DND-41 (cell line): Measurements from ENCODE around the gene PDZRN4.

ENCODE experiments used
- ATAC-seq: fragments of 200-7000 bp; cut with Tn5 transposase; 3 replicates; pipeline ENCODE4 v1.9.1; 2021; ENCODE audit warnings: low read depth; ENCODE audit not compliant: insufficient read depth
- DNase-seq: peaks from one replicate; pipeline ENCODE4 v3.0.0-alpha.2; 2020
- H2AFZ ChIP-seq: 2 replicates; pipeline ENCODE4 v1.6.0; 2012; ENCODE audit warnings: low read depth, low read length
- H3K27ac ChIP-seq: 2 replicates; pipeline ENCODE4 v1.5.1; 2012; ENCODE audit warnings: low read length, inconsistent platforms
- H3K27me3 ChIP-seq: fragments of 200-600 bp; sonication (generic); 2 replicates; pipeline ENCODE4 v1.6.0; 2012; ENCODE audit warnings: low read length, mild to moderate bottlenecking, inconsistent platforms; ENCODE audit not compliant: insufficient read depth, poor library complexity
- H3K36me3 ChIP-seq: 2 replicates; pipeline ENCODE4 v1.5.1; 2012; ENCODE audit warnings: low read length, inconsistent platforms; ENCODE audit not compliant: insufficient read depth
- H3K4me1 ChIP-seq: 2 replicates; pipeline ENCODE4 v1.5.1; 2012; ENCODE audit warnings: mild to moderate bottlenecking, low read length; ENCODE audit not compliant: insufficient read depth
- H3K4me2 ChIP-seq: 2 replicates; pipeline ENCODE4 v1.6.0; 2012; ENCODE audit warnings: mild to moderate bottlenecking, moderate library complexity, low read length, inconsistent platforms; ENCODE audit not compliant: insufficient read depth
- H3K4me3 ChIP-seq, 2 experiments: fragments of 200-600 bp in 1 of 2; shearing (Covaris generic) in 1 of 2; 2 replicates each; pipeline ENCODE4 v1.5.1; 2012 to 2016; ENCODE audit warnings: inconsistent platforms in 2 of 2, low read length in 2 of 2, mild to moderate bottlenecking in 2 of 2, low read depth in 1 of 2, moderate library complexity in 1 of 2
- H3K79me2 ChIP-seq: 2 replicates; pipeline ENCODE4 v1.6.0; 2012; ENCODE audit warnings: low read length, inconsistent platforms; ENCODE audit not compliant: insufficient read depth
- H3K9ac ChIP-seq: 2 replicates; pipeline ENCODE4 v1.6.0; 2012; ENCODE audit warnings: low read depth, mild to moderate bottlenecking, inconsistent platforms, low read length, moderate library complexity
- H3K9me3 ChIP-seq: 2 replicates; pipeline ENCODE4 v1.5.1; 2012; ENCODE audit warnings: low read length, moderate library complexity, mild to moderate bottlenecking, inconsistent platforms; ENCODE audit not compliant: insufficient read depth, severe bottlenecking
- H4K20me1 ChIP-seq: 2 replicates; pipeline ENCODE4 v1.6.0; 2012; ENCODE audit warnings: low read length; ENCODE audit not compliant: insufficient read depth
- EZH2 ChIP-seq: IDR thresholded peaks from 3 replicates; pipeline ENCODE4 v1.6.1; 2012; ENCODE audit warnings: borderline replicate concordance, low read depth, mild to moderate bottlenecking, moderate library complexity, low read length, inconsistent platforms; ENCODE audit not compliant: severe bottlenecking
- TF ChIP-seq, protein P1 (sequence below): IDR thresholded peaks from 2 replicates; pipeline ENCODE4 v1.5.1; 2012; ENCODE audit warnings: borderline replicate concordance, low read length, moderate library complexity, mild to moderate bottlenecking; ENCODE audit not compliant: poor library complexity, severe bottlenecking; ENCODE audit errors: extremely low read depth

PDZRN4 gene

DNA sequence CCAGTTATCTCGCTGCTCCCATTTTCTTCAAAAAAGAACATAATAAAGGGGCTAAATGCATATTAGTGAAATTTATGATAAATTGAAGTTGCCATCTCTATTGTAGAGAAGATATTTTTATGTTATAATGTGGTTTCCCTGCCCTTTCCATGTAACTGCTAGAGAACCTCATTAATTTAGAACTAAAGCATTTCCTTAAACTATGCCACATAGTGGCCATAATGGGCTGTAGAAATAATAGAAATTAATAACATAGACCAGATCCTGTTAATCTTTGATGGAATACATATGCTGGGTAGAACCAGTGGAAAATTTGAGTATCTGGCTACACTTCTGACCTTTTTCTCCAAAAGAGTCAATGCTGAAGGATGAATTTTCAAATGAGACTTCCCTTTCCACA is 376.7 kb downstream of the PDZRN4 start:
- Histone ChIP-seq H3K9me3 (no peaks in the 10 kb centered on the region), H3K27me3 (no peaks in the 10 kb centered on the region), H3K27ac (no peak overlapping the region), H2AFZ (no peak overlapping the region), H3K4me2 (no peak overlapping the region), H3K79me2 (no peaks in the 10 kb centered on the region), H3K4me3 (no peak overlapping the region), H4K20me1 (no peaks in the 10 kb centered on the region), H3K4me1 (no peaks in the 10 kb centered on the region), H3K36me3 (no peaks in the 10 kb centered on the region), H3K9ac (no peak overlapping the region)
- TF ChIP-seq, protein P1, sequence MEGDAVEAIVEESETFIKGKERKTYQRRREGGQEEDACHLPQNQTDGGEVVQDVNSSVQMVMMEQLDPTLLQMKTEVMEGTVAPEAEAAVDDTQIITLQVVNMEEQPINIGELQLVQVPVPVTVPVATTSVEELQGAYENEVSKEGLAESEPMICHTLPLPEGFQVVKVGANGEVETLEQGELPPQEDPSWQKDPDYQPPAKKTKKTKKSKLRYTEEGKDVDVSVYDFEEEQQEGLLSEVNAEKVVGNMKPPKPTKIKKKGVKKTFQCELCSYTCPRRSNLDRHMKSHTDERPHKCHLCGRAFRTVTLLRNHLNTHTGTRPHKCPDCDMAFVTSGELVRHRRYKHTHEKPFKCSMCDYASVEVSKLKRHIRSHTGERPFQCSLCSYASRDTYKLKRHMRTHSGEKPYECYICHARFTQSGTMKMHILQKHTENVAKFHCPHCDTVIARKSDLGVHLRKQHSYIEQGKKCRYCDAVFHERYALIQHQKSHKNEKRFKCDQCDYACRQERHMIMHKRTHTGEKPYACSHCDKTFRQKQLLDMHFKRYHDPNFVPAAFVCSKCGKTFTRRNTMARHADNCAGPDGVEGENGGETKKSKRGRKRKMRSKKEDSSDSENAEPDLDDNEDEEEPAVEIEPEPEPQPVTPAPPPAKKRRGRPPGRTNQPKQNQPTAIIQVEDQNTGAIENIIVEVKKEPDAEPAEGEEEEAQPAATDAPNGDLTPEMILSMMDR: no peak
- no peak for TF ChIP-seq EZH2
- ATAC-seq (no peak), DNase-seq (no peak)

DNA sequence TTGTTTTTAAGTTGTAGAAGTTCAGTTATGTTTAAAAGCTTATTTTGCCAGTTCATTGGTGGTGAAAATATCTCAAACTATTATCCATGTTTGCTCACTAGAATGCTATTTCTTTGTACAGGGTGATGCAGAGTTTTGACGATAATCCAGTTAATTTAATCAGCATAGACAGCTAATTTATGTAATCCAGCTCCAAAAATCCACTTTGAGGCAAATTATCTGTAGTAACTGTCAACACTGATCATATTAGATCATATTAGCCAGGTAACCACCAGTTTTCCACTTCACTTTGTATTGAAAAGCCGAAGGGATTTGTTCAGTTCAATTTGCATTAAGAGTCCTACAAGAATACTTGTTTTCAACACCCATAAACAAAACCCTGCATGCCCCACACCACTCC is 378.6 kb downstream of the PDZRN4 start:
- no peaks in the 10 kb centered on the region for H3K27me3 ChIP-seq
- no peaks in the 10 kb centered on the region for H3K36me3 ChIP-seq
- ATAC-seq (no peak), DNase-seq (no peak)
- H3K9me3 ChIP-seq: no peaks in the 10 kb centered on the region
- TF ChIP-seq EZH2: no peak
- TF ChIP-seq, protein P1: no peak
- no peak overlapping the region for H3K9ac ChIP-seq
- H3K4me1 ChIP-seq: no peaks in the 10 kb centered on the region
- no peak overlapping the region for H3K27ac ChIP-seq
- H3K4me3 ChIP-seq: no peak overlapping the region
- H3K4me2 ChIP-seq: no peak overlapping the region
- no peak overlapping the region for H2AFZ ChIP-seq
- no peaks in the 10 kb centered on the region for H3K79me2 ChIP-seq
- no peaks in the 10 kb centered on the region for H4K20me1 ChIP-seq

DNA sequence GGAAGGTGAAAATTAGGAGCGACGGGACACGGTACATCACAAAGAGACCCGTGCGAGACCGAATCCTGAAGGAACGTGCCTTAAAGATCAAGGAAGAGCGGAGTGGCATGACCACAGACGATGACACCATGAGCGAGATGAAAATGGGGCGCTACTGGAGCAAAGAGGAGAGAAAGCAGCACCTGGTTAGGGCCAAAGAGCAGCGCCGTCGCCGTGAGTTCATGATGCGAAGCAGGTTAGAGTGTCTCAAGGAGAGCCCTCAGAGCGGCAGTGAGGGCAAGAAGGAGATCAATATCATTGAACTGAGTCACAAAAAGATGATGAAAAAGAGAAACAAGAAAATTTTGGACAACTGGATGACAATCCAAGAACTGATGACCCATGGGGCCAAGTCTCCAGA is 385.3 kb downstream of the PDZRN4 start:
- TF ChIP-seq EZH2: no peak
- TF ChIP-seq, protein P1: no peak
- ATAC-seq: no peak
- no peaks in the 10 kb centered on the region for H3K4me1 ChIP-seq
- no peak overlapping the region for H2AFZ ChIP-seq
- no peaks in the 10 kb centered on the region for H3K79me2 ChIP-seq
- H3K27ac ChIP-seq: no peak overlapping the region
- no peaks in the 10 kb centered on the region for H4K20me1 ChIP-seq
- H3K9ac ChIP-seq: no peak overlapping the region
- no peaks in the 10 kb centered on the region for H3K36me3 ChIP-seq
- H3K4me3 ChIP-seq: no peak overlapping the region
- H3K27me3 ChIP-seq: no peaks in the 10 kb centered on the region
- H3K9me3 ChIP-seq: no peaks in the 10 kb centered on the region
- DNase-seq: no peak
- H3K4me2 ChIP-seq: no peak overlapping the region

DNA sequence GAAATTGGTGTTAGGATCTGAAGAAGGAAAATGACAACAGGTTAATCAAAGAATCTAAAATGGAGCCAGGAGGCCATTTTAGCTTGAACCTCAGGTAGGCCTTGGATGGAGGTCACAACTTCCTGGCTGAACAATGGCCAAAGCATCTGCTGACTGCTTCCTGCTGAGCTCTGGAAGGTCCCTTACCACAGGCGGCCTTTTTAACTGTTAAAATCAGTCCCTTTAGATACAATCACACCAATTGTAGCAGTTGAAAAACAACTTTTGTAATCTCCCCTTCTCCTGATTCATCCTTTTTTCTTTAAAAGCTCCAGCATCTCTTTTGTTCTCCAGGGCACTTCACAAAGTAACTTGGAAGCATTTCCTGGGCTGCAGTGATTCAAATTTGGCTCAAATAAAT is 388.8 kb downstream of the PDZRN4 start:
- H3K4me1 ChIP-seq: no peaks in the 10 kb centered on the region
- H3K36me3 ChIP-seq: no peaks in the 10 kb centered on the region
- no peak overlapping the region for H3K4me2 ChIP-seq
- no peaks in the 10 kb centered on the region for H4K20me1 ChIP-seq
- H3K27me3 ChIP-seq: no peaks in the 10 kb centered on the region
- H3K9me3 ChIP-seq: no peaks in the 10 kb centered on the region
- DNase-seq (no peak), ATAC-seq (no peak)
- no peak overlapping the region for H3K9ac ChIP-seq
- no peak overlapping the region for H3K4me3 ChIP-seq
- no peak overlapping the region for H2AFZ ChIP-seq
- TF ChIP-seq EZH2: no peak
- TF ChIP-seq, protein P1: no peak
- no peak overlapping the region for H3K27ac ChIP-seq
- no peaks in the 10 kb centered on the region for H3K79me2 ChIP-seq
